ENCODE measurements around the gene SS18L1.

The SS18L1 gene

DNA sequence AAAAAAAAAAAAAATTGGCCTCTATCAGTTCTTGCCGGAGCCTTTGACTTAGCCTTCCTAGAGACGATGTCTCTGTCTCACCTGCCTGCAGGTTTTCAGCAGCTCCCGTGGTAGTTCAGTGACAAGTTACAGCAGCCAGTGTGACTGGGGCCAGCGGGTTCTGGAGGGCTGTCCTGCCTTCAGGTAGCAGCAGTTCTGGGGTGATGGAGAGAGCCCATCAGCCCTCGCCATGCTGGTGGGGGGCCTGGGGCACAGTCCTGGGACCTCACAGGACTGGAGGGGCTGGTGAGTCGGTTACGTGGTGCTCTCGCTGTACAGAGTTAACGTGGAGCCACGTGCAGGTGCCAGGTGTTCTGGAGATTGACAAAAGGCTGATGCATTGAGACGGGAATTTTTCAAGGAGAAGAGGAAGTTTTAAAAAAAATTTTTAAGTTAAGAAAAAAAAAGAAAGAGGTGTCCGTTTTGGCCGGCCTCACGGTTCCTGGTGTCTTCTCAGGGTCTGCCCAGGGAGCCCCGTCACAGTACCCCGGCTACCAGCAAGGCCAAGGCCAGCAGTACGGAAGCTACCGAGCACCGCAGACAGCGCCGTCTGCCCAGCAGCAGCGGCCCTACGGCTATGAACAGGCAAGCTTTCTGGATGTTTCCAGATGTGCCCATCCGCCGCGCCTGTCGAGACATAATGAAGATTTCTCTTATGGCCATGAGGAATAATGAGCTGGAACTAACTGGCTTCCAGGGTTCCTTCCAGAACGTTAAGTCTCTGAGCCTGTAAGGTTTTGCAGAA is 30.6 kb downstream of the SS18L1 start:
- no peak for DNase-seq (ENCODE audit: low spot score)

DNA sequence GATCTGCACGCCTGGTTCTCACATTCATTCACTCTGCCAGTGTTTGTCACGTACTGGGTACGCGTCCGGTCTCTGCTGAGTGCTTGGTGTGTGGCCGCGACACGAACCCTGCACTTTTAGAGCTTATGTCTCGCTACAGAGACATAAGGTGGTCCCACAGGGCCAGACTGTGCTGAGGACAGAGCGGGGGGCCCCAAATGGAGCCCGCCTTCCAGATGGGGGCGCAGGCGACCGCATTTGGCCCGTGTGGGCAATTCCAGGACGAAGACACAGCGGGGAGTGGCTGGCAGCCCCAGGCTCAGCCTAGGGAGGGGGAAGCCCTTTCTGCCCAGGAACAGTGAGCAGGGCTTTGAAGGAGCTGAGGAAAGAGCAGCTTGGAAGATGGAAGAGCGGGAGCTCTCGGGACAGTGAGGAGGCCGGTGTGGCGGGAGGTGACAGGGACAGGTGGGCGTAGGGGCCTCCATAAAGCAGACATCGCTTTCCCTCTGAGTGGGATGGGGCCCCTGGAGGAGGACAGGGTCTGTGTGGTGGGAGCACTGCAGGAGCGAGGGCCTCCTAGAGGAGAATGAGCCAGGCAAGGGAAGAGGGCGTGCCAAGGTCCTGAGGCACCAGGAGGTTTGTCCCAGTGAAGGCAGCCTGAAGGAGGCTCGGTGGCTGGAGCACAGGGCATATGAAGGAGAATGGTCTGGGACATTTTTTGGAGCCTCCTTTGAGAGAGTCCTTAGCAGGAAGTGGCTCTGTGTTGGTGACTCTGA is 31.5 kb downstream of the SS18L1 start:
- no peak for DNase-seq (ENCODE audit: low spot score)

DNA sequence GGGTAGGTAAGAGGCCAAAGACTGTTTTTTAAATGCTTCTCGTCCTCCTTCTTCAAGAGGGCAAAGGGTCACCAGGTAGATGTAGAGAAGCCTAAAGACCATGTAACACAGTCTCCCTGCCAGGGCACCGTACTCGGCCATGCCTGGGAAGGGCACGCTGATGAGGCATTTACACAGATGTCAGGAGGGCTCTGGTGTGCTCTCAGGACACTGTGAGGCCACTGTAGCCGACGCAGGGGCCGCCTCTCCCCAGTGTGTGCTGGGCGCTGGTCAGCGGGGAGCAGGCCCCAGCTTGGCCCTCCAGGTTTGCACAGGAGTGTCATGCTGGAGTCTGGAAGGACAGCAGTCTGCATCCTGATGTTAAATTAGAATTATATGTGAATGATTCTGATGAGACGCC is 32.1 kb downstream of the SS18L1 start:
- DNase-seq (ENCODE audit: low spot score) = no peak

DNA sequence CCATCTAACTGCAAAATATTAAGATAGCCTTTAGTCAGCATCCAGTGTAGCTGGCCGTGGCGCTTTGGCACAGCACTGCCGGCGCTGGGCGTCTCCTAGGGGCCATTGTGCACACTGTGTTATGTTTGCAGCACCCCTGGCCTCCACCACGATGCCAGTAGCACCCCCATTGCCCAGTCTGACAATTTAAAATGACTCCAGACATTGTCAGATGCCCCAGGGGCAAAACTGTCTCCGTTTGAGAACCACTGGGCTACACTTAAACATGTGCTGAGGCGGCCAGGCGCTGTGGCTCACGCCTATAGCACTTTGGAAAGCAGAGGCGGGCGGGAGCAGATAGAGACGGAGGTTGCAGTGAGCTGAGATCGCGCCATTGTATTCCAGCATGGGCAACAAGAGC is 33.3 kb downstream of the SS18L1 start:
- DNase-seq (ENCODE audit: low spot score) = no peak

DNA sequence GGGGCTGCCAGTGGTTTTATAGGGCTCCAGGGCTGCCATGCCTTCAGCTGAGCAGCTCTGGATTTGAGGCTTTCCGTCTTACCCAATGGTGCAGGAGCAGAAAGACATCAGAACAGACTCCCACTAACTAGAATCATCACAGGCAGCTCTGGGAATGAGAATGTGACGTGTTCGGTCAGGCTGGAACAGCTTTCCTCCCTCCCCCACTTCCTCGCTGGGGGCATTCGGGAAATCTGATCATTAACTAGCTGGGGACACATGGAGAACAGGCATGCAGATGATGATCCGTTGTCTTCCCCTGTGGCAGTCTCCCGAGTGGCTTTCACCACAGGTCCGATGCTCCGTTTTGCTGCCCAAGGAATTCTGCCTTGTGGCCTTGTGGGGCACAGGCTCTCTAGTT is 33.7 kb downstream of the SS18L1 start:
- DNase-seq (ENCODE audit: low spot score) = no peak

DNA sequence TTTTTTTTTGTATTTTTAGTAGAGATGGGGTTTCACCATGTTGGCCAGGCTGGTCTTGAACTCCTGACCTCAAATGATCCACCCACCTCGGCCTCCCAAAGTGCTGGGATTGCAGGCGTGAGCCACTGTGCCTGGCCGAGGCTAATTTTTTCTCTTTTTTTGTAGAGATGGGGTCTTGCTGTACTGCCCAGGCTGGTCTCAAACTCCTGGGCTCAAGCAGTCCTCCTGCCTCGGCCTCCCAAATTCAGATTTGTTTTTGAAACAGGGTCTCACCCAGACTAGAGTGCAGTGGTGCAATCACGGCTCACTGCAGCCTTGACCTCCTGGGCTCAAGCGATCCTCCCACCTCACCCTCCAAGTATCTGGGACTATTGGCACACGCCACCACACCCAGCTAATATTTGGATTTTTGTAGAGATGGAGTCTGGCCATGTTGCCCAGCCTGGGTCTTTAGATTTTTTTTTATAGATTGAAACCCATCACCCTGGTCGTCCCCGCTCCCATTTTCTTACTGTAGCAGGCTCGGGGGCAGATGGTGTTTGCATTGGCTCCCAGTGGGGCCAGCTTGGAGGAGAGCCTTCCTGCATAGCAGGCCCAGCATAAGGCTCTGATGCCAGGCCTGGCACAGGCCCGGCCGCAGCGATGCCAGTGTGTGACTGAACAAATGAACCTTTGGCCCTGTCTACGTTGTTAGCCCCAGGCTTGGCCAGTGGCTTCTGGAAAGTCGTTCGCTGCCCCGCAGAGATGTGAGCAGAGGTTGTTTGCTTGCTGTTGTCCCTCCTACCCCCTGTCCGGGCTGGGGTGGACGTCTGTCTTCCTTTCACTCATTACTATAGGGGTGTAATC is 35.0 kb downstream of the SS18L1 start:
- DNase-seq (ENCODE audit: low spot score) = no peak

DNA sequence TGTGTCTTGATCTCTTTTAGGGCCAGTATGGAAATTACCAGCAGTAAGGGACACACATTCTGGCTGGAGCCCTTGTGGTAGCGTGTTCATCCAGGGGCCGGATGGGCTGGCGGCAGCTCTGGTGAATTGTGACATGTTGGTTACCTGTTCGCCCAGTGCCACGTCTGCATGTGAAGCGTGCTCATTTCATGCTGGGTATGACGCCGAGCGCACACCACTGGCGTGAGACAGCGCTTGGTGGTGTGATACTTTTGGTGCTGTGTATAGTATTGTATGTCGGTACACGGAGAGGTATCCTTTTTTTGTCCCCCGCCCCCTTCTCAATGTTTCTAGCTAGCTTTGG is 35.6 kb downstream of the SS18L1 start:
- no peak for DNase-seq (ENCODE audit: low spot score)

DNA sequence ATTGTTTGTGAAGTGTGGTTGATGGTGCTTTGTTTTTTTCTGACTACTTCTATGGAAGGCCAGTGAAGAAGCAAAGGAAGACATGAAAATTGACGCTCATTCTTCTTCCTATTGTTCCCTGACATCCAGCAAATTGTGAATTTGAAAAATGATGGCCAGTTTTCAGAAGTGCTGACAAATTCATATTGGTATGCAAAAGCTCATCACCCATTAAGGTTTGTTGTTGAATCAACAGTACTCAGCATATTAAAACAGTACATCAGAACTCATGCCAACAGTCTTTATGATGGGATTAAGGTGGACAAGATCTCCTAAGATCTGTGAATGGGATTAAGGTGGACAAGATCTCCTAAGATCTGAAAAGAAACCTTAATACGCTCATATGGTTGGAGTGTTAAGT is 38.2 kb downstream of the SS18L1 start:
- no peak for DNase-seq (ENCODE audit: low spot score)

DNA sequence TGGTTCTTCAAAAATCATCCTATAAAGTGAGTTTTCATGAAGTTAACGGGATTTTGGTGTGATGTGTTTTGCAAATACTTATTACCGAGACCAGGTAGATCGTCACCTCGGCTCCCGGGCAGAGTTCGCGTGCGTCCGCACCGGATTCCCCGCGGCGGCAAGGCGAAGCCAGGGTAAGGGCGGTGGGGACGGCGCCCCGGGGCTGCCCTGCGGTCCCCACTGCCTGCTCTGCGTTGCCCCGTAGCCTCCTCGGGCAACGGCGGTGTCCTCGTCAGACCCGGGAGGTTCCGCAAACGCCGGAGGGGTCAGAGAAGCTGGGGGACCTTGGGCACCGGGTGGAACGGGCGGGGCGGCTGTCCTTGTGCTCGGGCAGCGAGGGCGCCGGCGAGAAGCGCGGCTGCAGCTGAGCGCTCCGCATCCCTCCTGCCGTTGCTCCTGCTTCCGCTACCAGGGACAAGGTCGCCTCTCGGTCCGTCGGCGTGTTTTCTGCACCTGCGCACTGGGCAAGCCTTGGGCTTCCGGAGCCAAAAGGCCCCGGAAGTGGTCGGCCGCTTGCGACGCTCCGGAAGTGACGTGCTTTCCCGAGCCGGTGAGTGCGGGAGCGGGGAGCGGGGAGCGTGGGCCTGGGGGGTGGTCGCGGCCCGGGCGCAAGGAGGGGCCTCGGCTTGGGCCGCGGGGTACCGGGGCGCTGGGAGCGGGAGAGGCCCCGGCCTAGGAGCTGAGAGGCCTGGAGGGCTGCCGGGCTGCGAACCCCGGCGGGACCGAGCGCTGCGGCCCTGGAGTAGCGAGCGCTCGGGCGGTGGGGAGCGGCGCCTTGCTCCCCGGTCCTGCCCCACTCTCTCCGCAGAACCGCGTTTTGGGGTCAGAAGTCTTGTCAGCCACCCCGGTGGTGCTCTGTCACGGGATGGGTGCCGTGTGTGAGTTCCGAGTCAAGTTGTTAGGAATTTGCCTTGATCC is 39.2 kb downstream of the SS18L1 start, which contains the start of gene MTG2:
TSS of gene MTG2 (plus strand) at position 560 of the 957 bp plus-strand sequence. CDS start 10,393 bp downstream, outside the sequence.
- DNase-seq (ENCODE audit: low spot score) = peak; percentile 100

DNA sequence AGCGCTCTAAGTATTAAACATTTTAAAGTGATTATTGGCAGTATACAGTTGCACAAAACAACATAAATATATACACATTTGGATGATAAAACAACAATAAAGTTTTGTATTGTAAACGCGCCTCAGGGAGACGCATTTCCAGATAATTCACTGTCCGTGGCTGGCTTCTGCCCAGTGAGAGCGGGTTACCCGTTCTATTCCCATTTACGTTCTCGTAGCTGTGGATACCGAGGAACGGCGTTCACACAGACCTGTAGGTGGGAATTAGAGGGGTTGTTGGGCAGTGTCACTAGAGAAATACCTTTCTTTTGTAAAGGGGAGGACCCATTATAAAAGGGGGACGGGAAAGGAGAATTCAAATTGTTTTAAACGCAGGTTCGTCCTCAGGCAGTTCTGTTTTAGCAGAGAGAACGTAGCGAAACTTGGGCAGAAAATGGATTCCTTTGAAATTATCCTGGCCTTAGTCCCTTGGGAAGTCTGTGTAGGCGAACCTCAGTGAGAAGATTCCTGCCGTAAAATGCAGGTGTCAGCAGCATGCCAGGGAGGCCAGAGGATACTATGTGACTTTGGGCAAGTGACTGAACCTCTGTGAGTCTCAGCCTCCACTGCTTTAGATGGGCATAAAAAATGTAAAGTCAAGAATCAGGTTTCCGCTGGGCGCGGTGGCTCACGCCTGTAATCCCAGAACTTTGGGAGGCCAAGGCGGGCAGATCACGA is 40.0 kb downstream of the SS18L1 start:
- peak; percentile 43 for DNase-seq (ENCODE audit: low spot score)

DNA sequence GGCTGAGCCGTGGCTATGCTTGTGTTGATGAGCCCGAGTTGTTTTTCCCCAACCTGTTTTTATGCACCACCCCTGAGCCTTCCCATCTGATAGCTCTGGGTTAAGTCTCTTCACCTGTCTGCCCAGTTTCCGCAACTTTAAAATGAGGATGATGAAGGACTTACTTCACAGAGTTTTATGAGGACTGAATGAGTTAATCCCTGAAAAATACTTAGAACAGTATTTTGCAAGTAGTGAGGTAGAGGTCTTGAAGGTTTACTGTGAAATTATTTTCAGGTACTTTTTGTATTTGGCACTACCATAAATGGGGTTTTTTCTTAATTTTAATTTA is 42.5 kb downstream of the SS18L1 start:
- DNase-seq (ENCODE audit: low spot score) = no peak

DNA sequence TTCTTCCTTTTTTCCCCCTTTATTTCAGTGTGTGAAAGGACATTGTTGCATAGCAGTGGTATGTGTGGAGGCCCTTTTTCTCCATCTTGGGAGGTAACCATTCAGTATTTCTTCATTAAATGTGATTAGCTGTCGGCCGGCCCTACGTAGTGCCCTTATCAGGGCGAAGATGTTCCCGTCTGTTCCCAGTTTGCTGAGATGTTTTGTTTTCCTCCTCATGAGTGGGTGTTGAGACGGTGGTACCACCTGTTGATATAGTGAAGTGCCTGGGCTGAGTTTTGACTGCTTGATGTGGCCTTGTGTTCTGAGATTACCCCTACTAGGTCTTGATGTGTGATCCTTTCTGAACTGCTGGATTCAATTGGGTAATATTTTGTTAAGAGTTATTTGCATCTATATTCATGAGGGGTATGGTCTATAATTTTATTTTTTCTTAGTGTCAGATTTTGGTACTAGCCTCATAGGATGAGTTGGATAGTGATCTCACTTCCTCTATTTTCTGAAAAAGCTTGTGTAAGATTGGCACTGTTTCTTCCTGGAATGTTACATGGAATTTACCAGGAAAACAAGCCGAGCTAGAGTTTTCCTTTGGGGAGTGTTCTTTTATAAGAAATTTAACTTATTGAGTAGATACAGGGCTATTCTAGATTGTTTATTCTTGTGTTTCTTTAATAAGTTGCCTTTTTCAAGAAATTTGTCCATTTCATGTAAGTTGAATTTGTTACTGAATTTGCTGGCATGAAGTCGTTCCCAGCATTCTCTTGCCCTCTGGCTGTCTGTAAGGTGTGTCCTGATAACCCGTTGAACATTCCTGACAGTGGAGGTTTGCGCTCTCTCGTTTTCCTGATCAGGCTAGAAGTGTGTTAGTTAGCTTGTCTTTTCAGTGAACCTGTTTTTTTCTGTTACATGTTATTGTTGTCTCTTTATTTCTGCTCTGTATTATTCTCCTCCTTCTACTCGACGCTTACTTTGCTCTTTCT is 43.6 kb downstream of the SS18L1 start:
- peak; percentile 47 for DNase-seq (ENCODE audit: low spot score)

DNA sequence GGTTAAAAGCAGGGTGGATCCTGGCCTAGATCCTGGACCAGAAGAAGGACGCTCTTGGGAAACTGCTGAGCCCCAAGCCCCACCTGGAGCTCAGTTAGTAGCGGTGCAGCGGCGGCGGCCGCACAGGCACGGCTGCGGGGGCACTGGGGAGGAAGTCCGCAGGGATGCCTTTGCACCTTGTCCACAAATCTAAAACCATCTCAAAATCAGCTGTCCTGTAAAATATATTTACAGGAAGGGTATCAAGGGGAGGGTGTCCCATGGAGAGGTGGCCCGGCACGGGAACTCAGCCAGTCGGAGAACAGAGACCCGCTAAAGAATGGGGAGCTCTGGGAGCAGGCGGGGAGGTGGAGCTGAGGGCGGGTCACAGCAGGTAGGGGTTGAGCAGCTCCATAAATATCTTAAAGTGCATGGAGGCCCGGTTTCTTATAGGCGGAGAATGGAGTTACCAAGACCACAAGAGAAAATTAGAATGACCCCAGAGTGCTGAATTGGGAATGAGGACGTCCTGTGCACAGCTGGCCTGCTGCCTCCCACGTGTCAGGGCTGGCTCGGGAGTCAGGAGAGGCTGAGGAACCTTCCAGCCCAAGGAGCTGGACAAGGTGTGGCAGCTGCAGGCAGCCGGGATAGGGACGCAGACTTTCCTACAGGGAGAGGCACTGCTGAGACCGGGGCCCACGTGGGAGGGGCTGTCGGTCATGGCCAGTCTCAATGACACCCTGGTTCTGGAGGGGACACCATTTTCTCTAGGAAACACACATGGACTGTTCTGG is 47.3 kb downstream of the SS18L1 start:
- DNase-seq (ENCODE audit: low spot score) = no peak

DNA sequence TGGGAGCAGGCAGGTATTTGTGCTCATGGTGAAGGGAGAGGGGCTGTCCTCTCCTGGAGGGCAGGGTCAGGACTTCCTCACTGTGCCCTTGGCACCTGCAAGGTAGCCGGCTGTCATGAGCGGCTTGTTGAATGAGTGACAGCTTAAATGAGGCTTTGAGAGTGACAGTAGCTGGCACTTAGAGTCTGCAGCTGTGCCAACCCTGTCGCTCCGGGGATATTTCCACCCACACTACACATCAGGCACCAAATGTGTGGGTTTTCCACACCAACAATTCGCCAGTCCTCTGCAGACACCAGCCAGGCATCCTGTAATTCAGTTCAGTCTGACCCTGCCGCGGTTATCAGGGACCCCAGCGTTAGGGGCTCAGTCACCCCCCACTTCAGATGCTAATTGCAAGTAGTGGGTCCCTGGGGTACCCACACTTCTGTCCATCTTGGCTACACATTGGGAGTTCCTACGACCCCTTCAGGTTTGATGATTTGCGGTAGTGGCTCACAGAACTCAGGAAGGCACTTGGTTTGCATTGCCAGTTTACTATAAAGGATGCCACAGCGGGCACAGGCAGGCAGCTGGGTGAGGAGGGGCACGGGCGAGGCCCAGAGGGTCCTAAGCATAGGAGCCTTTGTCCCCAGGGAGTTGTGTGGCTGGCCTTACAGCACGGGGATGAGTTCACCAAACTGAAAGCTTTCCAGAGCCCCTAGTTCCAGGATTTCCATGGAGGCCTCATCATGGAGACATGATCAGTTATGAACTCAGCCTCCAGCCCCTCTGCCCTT is 48.4 kb downstream of the SS18L1 start:
- DNase-seq (ENCODE audit: low spot score) = no peak

DNA sequence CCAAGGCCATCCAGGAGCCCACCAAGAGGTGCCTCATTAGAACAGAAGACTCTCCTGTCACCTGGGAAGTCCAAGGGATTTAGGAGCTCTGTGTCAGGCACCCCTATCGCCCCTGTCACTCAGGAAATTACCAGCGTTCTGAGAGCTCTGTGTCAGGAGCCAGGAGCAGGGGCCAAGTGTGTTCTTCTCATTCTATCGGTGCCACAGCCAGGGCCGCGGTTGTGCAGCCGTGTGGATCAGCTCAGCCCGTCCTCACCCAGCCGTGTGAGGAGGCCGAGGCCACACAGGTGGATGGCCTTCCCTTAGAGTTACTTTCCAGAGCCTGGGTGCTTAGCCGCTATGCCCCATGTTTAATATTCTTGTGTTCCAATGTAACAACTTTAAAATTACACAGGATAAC is 49.1 kb downstream of the SS18L1 start:
- no peak for DNase-seq (ENCODE audit: low spot score)

DNA sequence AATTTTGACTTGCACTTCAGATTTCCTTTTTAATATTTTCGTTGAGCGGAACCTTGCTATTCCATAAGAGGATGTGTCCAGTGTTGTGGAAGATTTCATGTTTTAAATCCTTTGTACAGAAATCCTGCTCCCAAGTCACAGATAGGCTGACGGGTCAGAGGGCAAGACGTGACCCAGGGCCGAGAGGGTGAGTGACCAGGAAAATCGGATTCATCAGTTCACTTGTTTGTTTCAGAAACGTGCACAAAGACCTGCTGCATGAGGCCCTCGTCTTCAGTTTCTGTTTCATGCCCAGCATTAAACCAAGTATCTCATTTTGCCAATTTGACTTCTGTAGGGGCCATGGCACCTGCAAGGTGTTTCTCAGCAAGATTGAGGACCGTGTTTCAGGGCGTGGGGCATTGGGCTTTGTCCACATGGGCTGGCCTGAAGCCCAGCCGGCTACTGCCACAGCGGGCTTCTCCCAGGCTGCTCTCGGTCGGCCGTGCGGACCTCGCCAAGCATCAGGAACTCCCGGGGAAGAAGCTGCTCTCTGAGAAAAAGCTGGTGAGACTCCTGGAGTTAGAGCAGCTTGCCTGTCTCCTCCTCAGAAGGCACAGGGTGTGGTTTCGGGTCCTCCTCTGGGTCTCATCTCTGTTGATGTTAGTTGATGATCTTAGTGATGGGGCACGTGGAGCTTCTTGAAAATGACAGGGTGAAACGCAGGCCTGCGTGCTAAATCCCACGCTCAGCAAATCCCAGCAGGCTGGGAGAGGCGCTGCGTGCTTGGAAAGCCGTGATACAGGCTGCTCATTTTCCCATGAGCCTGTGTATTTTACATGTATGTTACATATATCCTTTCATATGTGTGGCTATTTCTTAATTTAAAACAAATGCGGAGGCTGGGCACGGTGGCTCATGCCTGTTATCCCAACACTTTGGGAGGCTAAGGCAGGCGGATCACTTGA is 49.8 kb downstream of the SS18L1 start:
- DNase-seq (ENCODE audit: low spot score) = no peak

DNA sequence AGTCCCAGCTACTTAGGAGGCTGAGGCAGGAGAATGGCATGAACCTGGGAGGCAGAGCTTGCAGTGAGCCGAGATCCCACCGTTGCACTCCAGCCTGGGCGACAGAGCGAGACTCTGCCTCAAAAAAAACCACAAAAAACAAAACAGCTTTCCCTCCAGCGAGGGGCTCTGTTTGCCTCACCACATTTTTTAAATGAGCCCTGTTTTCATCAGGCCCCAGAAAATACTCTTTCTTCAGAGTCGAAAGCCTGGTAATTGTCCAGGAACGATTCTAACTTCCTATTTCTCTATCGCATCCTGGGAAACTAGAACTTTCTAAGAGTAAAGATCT is 51.5 kb downstream of the SS18L1 start:
- DNase-seq (ENCODE audit: low spot score) = no peak
